NCI-H1930 (cell line): Measurements from ENCODE around the gene CDC123.
"Not testable (repeated sequence)": the region's sequence is repeated elsewhere in the genome, so short reads cannot be mapped to it uniquely, and the experiment has no call there.

Source experiments
- DNase-seq, 2 experiments: peaks; one replicate each; lab custom pipeline; 2025; lab: John Stamatoyannopoulos, UW

CDC123 gene

GRCh38 chr10:12191715-12192114 is 4.3 kb upstream of the CDC123 start:
- DNase-seq = no peak

- no peak for DNase-seq
Measured at GRCh38 chr10:12193193-12193592, 2.8 kb upstream of the CDC123 start.

- DNase-seq = no peak
Measured at GRCh38 chr10:12194752-12195271, 1.2 kb upstream of the CDC123 start.

GRCh38 chr10:12195281-12195602 is 746 bp upstream of the CDC123 start:
- no peak for DNase-seq

- no peak for DNase-seq
Measured at GRCh38 chr10:12196531-12197211, 683 bp downstream of the CDC123 start.

GRCh38 chr10:12198156-12198555 is 2.2 kb downstream of the CDC123 start:
- DNase-seq = no peak

- no peak for DNase-seq
Measured at GRCh38 chr10:12200850-12201249, 4.9 kb downstream of the CDC123 start.

GRCh38 chr10:12201543-12201942 is 5.6 kb downstream of the CDC123 start:
- DNase-seq = no peak

GRCh38 chr10:12202226-12202625 is 6.2 kb downstream of the CDC123 start:
- no peak for DNase-seq

GRCh38 chr10:12205082-12205481 is 9.1 kb downstream of the CDC123 start:
- DNase-seq = no peak

- DNase-seq = no peak
Measured at GRCh38 chr10:12207114-12207513, 11.1 kb downstream of the CDC123 start.

GRCh38 chr10:12208460-12208859 is 12.5 kb downstream of the CDC123 start:
- DNase-seq = no peak

GRCh38 chr10:12212454-12212853 is 16.5 kb downstream of the CDC123 start:
- no peak for DNase-seq

- DNase-seq = no peak
Measured at GRCh38 chr10:12213621-12214020, 17.6 kb downstream of the CDC123 start.

GRCh38 chr10:12214093-12214492 is 18.1 kb downstream of the CDC123 start:
- DNase-seq = no peak

- no peak for DNase-seq
Measured at GRCh38 chr10:12214763-12215218, 18.8 kb downstream of the CDC123 start.

GRCh38 chr10:12218991-12219390 is 23.0 kb downstream of the CDC123 start:
- no peak for DNase-seq

GRCh38 chr10:12221323-12222298 is 25.6 kb downstream of the CDC123 start:
- no peak for DNase-seq

GRCh38 chr10:12225444-12225843 is 29.5 kb downstream of the CDC123 start:
- DNase-seq = no peak

GRCh38 chr10:12226438-12226837 is 30.4 kb downstream of the CDC123 start:
- not testable (repeated sequence) for DNase-seq

GRCh38 chr10:12228851-12229250 is 32.9 kb downstream of the CDC123 start:
- DNase-seq = no peak

GRCh38 chr10:12234687-12235086 is 38.7 kb downstream of the CDC123 start:
- DNase-seq = not testable (repeated sequence)

GRCh38 chr10:12235116-12235694 is 39.2 kb downstream of the CDC123 start:
- no peak for DNase-seq
